GM12874 (cell line): Measurements from ENCODE around the gene RECQL5.

Experiments
- TF ChIP-seq, protein P1 (sequence below): IDR thresholded peaks from 2 replicates; pipeline ENCODE4 v1.5.1; 2011; ENCODE audit warnings: low read depth, mild to moderate bottlenecking, control low read depth, low read length, moderate library complexity; ENCODE audit not compliant: insufficient read depth

RECQL5 gene

DNA sequence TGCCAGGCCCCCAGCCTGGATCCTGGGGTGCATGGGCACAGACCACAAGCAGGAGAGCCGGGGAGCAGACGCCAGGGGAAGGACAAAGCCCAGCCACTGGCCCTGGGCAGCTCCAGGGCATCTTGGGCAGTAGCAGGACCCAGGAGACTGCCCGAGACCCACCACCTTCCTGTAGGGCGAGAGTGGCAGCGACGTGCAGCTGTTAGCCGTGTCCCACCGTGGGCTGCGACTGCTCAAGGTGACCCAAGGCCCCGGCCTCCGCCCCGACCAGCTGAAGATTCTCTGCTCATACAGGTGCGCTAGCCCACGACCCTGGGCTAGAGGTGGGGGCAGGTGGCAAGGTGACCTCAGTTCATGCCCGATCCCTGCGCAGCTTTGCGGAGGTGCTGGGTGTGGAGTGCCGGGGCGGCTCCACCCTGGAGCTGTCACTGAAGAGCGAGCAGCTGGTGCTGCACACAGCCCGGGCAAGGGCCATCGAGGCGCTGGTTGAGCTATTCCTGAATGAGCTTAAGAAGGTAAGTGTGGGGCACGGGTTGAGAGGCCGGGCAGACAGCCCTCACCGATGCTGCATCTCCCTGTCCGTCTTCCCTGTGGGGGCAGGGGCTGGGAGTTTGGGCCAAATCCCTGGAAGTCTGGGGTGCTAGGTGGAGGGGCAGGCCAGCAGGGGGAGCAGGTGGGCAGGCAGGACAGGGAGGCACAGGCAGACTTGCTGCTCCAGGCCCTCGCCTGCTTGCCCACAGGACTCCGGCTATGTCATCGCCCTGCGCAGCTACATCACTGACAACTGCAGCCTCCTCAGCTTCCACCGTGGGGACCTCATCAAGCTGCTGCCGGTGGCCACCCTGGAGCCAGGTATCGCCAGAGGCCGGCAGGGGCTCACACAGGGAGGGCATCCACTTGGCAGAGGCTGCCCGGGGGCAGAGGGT, 47.2 kb downstream of the RECQL5 start:
- TF ChIP-seq, protein P1, sequence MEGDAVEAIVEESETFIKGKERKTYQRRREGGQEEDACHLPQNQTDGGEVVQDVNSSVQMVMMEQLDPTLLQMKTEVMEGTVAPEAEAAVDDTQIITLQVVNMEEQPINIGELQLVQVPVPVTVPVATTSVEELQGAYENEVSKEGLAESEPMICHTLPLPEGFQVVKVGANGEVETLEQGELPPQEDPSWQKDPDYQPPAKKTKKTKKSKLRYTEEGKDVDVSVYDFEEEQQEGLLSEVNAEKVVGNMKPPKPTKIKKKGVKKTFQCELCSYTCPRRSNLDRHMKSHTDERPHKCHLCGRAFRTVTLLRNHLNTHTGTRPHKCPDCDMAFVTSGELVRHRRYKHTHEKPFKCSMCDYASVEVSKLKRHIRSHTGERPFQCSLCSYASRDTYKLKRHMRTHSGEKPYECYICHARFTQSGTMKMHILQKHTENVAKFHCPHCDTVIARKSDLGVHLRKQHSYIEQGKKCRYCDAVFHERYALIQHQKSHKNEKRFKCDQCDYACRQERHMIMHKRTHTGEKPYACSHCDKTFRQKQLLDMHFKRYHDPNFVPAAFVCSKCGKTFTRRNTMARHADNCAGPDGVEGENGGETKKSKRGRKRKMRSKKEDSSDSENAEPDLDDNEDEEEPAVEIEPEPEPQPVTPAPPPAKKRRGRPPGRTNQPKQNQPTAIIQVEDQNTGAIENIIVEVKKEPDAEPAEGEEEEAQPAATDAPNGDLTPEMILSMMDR: peak; percentile 69

DNA sequence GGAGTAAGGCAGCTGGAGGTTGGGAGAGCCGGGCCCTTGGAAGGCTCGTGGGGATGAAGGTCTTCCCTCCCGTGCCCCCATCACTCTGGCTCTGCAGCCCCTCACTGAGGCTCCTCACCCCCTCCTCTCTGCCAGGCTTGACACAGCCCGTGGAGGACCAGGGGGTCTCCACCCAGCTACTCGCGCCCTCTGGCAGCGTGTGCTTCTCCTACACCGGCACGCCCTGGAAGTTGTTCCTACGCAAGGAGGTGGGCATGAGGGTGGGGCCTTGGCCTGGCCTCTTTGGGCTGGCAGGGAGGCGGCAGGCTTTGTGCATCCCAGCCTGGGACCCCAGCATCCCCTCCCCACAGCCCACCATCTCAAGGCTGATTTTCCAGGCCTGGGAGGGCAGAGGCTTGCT, 49.3 kb downstream of the RECQL5 start:
- TF ChIP-seq, protein P1: no peak

DNA sequence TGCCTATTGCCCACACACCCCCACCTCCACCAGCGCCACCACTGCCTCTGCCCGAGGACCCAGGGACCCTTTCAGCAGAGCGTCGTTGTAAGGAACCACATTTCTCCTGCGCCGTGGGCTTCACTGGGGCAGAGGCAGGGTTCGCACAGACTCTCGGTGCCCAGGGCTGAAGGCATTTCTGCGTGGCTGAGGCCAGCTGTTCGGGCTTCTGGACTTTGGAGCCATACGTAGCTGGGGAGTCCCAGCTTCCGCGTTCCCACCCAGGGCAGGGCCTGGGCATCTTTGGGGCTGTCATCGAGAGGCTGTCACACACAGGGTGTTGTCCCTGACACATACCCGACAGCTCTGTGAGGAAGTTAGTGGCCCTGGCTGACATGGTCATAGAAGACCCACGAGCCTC, 49.7 kb downstream of the RECQL5 start:
- TF ChIP-seq, protein P1: no peak

DNA sequence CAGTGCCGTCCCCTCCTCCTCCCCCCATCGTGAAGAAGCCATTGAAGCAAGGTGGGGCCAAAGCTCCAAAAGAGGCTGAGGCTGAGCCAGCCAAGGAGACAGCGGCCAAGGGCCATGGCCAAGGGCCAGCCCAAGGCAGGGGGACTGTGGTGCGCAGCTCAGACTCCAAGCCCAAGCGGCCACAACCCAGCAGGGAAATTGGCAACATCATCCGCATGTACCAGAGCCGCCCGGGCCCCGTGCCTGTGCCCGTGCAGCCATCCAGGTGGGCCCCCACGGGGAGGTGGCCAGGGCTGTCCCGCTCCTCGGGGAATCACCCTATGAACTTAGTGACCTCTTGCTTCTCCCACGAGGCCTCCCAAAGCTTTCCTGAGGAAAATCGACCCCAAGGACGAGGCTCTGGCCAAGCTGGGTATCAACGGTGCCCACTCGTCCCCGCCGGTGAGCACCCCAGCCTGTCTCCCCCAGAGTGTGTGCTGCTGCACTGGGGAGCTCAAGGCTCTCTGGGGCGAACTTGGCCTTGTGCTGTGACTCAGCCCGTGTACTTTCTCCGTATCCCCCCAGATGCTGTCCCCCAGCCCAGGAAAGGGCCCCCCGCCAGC, 50.3 kb downstream of the RECQL5 start:
- TF ChIP-seq, protein P1: no peak

DNA sequence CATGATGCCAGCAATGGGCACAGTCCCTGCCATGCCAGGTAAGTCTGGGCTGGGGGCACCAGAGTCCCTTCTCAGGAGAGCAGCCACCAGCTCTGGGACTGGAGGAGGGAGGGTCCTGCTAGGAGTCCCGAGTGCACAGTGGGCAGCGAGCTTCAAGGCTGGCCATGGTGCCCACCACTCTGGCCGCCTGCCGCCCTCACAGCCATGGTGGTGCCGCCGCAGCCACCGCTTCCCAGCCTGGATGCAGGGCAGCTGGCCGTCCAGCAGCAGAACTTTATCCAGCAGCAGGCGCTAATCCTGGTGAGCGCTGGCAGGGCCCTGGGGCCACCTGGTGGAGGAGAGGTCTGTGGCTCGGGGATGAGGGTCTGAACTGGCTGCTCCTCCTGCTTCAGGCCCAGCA, 51.7 kb downstream of the RECQL5 start:
- TF ChIP-seq, protein P1: no peak

DNA sequence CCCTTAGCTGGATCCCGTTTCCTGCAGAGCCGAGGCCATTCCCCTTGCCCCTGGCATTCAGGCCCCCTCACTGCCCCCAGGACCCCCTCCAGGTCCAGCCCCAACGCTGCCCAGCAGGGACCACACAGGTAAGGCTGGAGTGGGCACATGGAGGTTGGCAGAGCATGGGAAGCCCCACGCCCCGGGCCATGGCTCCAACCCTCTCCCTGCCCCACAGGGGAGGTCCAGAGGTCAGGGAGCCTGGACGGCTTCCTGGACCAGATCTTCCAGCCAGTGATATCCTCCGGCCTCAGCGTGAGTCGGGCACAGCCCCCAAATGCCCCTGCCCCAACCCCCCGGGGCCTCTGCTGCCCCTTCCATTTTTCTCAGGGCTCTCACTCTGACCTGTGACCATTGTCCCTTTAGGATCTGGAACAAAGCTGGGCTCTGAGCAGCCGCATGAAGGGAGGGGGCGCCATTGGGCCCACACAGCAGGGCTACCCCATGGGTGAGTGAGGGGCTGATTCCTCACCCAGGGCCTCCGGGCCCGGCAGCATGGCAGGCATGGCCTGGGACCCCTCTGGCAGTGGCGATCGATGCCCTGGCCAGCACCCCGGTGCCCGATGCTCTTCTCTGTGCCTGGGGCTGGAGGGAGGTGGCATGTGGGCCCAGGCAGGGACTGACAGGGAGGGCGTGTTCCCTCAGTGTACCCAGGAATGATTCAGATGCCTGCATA, 52.2 kb downstream of the RECQL5 start:
- TF ChIP-seq, protein P1: no peak

DNA sequence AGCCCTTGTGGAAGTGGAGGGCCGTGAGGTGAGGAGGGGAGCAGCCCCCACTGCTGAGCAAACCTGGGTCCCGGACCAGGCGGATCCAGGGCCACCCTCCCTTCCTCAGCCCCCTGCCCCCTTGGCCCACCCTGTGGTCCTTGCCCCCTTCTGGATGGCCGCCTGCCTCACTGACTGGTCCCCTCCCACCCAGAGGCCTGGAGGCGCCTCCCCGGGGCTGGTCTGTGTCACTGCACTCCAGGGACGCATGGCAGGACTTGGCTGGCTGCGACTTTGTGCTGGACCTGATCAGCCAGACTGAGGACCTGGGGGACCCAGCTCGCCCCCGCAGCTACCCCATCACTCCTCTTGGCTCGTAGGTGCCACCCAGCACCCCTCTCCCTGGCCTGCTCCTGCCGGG, 52.9 kb downstream of the RECQL5 start:
- TF ChIP-seq, protein P1: 0 out of 2 replicates have a peak, but pooled peaks have one; percentile 2
